Upper lobe of left lung (tissue), 4 donors: ENCODE measurements around the gene CCHCR1.

Experiments
- POLR2A ChIP-seq, 4 donors: fragments of 450-650 bp; IDR thresholded peaks; one replicate each; pipeline ENCODE4 v1.5.1; 2016 to 2017; ENCODE audit warnings: antibody characterized with exemption in 4 of 4, mild to moderate bottlenecking in 2 of 4
- TF ChIP-seq, protein P1 (sequence below), 6 experiments: fragments of 450-650 bp in 4 of 6; fragments of 200-600 bp in 2 of 6; sonication (generic) in 2 of 6; IDR thresholded peaks; one replicate each; pipeline ENCODE4 v1.5.1; 2016 to 2019; ENCODE audit warnings: antibody characterized with exemption in 6 of 6

DNA sequence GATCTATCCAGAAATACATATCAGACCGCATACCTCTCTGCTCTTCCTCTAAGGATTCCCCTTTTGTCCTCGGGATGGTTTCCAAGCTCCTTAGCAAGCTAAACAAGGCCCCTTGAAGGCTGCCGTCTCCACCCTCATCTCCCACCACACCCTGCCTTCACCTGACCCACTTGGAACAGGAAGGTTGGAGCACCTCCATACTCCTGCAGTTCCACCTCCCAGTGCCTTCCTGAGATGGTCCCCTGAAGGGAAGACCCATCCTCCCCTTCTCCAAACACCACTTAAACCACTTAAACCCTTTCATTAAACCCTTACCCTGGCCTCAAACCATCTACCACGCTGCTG is 21.4 kb upstream of the CCHCR1 start:
- TF ChIP-seq, protein P1, sequence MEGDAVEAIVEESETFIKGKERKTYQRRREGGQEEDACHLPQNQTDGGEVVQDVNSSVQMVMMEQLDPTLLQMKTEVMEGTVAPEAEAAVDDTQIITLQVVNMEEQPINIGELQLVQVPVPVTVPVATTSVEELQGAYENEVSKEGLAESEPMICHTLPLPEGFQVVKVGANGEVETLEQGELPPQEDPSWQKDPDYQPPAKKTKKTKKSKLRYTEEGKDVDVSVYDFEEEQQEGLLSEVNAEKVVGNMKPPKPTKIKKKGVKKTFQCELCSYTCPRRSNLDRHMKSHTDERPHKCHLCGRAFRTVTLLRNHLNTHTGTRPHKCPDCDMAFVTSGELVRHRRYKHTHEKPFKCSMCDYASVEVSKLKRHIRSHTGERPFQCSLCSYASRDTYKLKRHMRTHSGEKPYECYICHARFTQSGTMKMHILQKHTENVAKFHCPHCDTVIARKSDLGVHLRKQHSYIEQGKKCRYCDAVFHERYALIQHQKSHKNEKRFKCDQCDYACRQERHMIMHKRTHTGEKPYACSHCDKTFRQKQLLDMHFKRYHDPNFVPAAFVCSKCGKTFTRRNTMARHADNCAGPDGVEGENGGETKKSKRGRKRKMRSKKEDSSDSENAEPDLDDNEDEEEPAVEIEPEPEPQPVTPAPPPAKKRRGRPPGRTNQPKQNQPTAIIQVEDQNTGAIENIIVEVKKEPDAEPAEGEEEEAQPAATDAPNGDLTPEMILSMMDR (IDR thresholded peaks at IDR 0.05) = no peak
- no peak for TF ChIP-seq POLR2A (IDR thresholded peaks at IDR 0.05)
